ENCODE results near the gene SCP2D1.

SCP2D1 gene

GRCh38 chr20:18815194-18815942 lies 1.8 kb downstream of the SCP2D1 start:
- DNase-seq = no peak

GRCh38 chr20:18822832-18823231 lies 9.2 kb downstream of the SCP2D1 start:
- DNase-seq = no peak

DNA sequence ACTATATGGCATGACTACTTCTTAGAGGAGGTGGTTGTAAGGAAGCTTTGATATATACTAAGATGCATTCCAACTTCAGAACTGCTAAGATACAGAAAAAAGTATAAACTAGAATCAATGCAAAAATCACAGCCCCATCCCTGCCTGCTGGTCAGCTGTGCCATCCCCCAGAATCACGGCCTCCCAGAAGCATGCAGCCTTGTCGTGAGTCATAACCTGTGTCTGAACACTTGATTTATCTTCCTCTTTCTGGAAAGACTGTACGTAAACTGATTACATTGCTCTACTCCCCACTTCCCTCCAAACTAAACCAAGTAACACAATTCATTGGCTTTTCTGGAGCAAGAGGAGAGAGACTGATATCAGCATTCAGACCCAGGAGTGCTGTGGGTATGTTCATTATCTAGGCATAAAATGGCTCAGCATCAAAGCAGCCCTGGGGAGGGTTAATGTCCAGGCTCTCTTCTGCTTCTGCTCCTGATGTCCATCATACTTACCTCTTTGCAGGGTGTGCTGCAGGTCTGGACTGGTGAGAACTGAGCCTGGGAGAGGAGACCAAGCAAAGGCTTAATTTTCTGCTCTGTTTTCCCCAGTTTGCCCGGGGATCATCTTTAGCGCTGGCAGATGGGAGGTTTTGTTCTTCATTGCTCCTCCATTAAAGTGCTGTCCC lies 18.4 kb downstream of the SCP2D1 start:
- DNase-seq = no peak

DNA sequence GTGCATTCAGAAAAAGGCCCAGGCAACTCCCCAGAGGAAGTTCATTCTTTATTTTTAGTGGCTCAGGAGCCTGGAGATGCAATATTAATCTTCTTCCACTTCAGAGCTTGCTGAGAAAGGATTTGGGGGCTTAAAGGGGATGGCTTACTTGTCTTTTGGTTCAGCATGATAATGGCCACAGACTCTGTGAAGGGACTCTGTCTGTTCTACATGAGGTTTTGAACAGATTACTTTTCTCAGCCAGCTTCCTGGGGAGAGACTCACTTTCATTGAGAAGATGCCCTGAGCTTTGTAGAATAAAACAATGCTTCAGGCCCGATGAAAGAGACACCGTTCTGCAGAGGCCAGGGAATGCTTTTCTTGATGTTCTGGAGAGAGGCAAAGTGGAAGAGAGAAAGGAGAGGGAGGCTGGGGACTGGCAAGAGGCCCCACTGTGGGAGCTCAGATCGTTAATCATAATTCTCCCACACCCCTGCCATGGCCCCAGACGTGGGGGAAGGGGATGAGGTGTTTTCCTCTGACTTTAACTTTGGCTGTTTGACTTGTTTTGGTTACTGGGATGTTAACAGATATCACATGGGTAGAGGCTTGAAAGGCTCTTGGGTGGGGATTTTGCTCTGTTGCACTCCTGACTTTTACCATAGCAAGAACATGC lies 19.1 kb downstream of the SCP2D1 start:
- no peak for DNase-seq

DNA sequence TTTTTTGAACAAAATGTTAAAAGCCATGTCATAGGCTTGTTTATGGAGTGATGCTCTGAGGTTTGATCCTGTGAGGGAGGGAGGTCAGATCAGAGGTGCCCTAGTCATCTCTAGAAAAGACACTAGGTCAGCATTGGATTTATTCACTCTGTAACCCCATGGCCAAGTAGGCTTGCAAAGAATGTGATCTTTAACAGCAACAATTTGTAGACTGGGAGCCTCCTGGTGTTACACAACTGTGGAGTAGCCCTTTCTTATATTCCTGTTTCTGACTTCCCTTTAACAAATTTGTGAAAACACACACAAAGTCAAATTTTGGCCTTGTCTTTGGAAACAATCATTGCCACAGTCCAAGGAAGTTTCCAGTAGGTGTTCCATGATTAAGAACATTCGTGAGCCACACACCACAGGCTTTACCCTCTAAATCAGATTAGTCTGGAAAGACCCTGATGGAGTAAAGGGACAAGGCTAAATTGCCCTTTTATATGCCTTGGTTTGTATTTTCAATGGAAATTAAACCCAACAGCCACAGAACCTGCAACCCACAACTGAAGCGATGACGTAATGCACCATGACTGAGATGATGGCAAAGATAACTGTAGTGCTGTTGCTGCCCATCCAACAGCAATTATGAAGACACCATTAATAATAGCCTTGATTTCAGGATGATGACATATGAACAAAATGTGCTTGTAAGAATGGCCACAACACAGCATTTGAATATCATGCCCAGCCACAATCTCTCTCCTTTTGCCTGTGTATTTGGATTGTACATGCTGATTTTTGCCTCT lies 22.1 kb downstream of the SCP2D1 start:
- no peak for DNase-seq

DNA sequence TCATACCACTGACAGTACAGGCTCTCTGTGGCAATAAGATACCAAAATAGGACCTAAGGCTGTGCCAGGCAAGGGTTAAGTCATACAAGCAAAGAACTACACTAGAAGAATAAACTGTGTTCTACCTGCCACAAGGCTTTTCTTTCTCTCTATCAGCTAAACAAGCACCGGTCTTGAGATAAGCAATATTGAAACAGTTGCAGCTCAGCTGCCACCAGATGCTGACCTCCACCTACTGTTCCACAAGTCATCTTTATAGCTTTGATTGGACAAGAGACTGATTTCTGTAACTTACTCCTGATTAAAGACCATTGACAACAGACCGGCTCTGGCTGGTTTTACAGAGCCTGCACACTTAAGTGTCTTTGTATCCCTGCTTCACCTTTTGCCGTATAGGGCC lies 24.1 kb downstream of the SCP2D1 start:
- DNase-seq = no peak

GRCh38 chr20:18839507-18840247 lies 26.1 kb downstream of the SCP2D1 start:
- DNase-seq = no peak

- no peak for DNase-seq
Measured at GRCh38 chr20:18840248-18840645, 26.7 kb downstream of the SCP2D1 start.

- DNase-seq = no peak
Measured at GRCh38 chr20:18845017-18845416, 31.4 kb downstream of the SCP2D1 start.

DNA sequence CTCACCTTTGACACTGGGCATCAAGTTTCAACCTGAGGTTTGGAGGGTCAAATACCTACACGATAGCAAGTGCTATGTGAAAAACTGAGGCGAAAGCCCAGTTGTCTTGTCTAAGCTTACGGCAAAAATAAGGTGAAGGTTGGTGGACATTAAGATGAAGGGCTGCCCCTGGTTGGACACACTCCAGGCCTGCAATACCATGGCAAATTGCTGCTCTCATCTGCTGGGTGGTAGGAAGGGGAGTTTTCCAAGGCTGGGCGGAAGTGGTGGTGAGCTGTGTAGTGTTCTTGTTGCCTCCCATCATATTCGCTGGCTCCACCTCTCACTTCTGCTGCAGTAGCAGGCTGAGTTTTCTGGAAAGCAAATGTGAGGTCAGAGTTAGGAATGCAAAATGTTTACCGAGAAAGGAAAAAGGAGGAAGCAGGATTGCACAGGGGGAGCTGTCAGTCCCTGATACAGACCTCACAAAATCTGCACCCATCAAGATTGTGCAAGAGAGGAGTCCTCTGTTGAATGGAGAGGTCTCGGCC lies 33.7 kb downstream of the SCP2D1 start:
- no peak for DNase-seq

GRCh38 chr20:18849131-18849530 lies 35.5 kb downstream of the SCP2D1 start:
- no peak for DNase-seq

DNA sequence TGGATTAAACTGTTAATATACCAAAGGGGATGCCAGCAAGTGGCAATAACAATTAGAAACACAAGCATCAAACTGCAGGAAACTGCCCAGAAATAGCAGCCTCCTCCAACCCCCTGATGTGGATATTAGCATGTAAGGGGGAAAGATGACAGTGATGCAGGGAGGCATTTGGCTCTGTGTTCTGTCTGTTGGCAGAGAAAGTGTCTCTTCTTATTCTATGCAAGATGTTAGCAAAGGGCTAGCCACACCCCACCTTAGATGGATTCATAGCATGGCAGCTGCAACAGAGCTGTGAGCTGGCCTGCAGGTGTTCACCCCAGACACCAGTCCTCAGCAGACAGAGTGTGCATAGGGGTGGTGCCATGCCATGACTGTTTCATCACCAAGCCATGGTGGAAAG lies 38.0 kb downstream of the SCP2D1 start:
- no peak for DNase-seq

GRCh38 chr20:18852318-18852717 lies 38.7 kb downstream of the SCP2D1 start:
- DNase-seq = no peak

DNA sequence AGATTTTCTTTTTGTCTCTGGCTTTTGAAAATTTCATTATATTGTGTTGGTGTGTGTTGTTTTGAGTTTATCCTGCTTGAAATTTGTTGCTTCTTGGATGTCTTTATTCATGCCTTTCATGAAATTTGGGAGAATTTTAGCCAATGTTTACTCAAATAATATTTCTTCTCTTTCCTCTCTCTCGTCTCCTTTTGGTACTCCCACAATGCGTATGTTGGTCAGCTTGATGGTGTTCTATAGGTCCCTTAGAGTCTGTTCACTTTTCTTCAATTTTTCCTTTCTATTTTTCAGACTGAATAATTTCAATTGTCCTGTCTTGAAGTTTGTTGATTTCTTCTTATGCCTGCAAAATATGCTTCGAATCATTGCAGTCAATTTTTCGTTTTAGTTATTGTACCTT lies 39.6 kb downstream of the SCP2D1 start:
- no peak for DNase-seq

GRCh38 chr20:18853946-18854646 lies 40.5 kb downstream of the SCP2D1 start:
- DNase-seq = no peak

DNA sequence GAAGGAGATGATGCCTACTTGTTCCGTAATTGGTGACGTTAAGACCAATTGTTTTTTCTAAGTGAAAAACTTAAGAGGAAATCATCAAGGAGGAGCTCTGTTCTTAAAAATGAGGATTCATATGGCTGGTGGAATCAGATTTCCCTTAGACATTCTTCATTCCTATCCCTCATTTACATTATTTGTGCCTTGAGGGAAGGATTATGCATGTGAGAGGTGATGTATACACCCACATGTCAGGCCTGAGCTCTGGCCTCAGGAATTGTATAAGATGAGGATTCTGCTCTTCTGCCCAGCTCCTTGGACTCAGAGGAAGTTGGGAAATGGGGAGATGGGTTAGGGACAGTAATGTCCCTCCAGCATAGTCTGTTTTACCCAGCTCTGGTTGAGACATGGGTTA lies 42.3 kb downstream of the SCP2D1 start:
- no peak for DNase-seq

DNA sequence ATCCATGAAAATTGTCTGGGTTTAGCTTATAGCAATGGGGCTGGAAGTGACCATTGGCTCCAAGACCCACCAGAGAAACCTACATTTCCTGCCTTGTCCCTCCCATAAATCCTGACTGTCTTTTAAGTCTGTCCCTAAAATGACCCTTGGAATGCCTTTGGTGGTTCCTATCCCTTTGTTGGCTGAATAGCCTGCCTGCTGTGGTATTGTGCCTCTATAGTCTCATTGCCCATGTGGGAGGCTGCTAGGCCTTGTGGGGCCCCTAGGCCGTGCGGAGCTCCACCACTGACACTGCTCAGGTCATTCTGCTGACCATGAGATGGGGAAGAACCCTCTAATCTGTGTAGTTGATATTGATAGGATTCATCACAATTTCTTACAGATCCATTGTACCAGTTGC lies 43.3 kb downstream of the SCP2D1 start:
- no peak for DNase-seq

- DNase-seq = no peak
Measured at GRCh38 chr20:18857640-18858039, 44.1 kb downstream of the SCP2D1 start.

DNA sequence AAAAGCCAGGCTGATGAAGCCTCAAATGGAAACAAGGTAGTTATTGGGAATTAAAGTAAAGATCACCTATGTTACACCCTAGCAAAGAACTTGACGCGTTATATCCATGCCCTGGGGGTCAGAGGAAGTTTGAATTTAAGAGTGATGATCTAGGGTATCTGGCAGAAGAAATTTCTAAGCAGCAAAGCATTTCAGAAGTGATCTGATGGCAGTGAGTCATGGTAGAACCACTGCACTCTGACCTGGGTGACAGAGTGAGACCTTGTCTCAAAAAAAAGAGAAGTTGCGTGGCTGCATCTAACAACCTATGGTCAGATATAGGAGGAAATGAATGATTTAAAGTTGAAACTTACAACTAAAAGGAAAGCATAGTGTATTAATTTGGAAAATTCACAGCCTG lies 45.2 kb downstream of the SCP2D1 start:
- DNase-seq = no peak

All from NCI-H2081 treated with DMSO at 0.1 percent for 48 hours (cell line).